GM19043 (cell line): ENCODE data around the gene SLC23A2.

ENCODE experiments used
- ATAC-seq: cut with Tn5 transposase; IDR thresholded peaks from one replicate; pipeline ENCODE4 v1.9.1; 2021; ENCODE audit warnings: low read depth; ENCODE audit not compliant: unreplicated experiment

Gene SLC23A2

GRCh38 chr20:4802527-4802926, 198.8 kb downstream of the SLC23A2 start:
- no peak for ATAC-seq
